GM18519 (cell line): ENCODE measurements around the gene SAMHD1.
"Not testable (repeated sequence)": the region's sequence is repeated elsewhere in the genome, so short reads cannot be mapped to it uniquely, and the experiment has no call there.

Experiments used
- ATAC-seq: cut with Tn5 transposase; IDR thresholded peaks from one replicate; pipeline ENCODE4 v1.9.1; 2021; ENCODE audit warnings: mild to moderate bottlenecking, moderate library complexity; ENCODE audit not compliant: unreplicated experiment, low FRiP score

SAMHD1 gene

GRCh38 chr20:36919715-36920333 lies 31.7 kb downstream of the SAMHD1 start:
- no peak for ATAC-seq

GRCh38 chr20:36917943-36918342 lies 33.6 kb downstream of the SAMHD1 start:
- ATAC-seq: no peak

GRCh38 chr20:36917240-36917639 lies 34.3 kb downstream of the SAMHD1 start:
- no peak for ATAC-seq

GRCh38 chr20:36916199-36916598 lies 35.3 kb downstream of the SAMHD1 start:
- no peak for ATAC-seq

DNA sequence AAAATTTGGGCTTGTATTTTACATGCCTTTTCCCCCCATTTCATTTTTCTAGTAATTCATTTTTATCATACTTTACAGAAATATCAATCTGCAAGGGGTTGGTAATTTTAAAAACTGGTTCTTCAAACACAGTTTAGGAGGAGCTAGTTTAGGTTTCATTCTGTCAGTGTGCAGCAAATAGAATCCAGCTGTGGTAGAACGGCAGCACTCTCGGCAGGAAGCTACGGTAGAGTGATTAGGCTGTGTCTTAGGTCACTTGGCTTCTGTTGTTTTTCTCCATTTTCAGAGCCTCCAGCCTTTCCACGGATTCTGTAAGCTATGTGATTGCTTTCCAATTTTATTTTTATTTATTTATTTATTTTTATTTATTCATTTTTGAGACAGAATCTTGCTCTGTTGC lies 42.9 kb downstream of the SAMHD1 start:
- ATAC-seq: no peak

- ATAC-seq: not testable (repeated sequence)
Measured at GRCh38 chr20:36906086-36906485, 45.4 kb downstream of the SAMHD1 start.

DNA sequence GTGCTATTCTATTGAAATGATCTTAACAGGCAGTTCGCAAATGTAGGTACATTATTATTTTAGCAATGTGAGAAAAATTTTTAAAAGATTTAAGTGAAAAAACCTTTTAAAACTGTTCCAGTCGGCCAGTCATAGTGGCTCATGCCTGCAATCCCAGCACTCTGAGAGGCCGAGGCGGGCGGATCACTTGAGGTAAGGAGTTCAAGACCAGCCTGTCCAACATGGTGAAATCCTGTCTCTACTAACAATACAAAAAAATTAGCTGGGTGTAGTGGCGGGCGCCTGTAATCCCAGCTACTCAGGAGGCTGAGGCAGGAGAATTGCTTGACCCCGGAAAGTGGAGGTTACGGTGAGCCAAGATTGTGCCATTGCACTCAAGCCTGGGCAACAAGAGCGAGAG lies 45.9 kb downstream of the SAMHD1 start:
- not testable (repeated sequence) for ATAC-seq

DNA sequence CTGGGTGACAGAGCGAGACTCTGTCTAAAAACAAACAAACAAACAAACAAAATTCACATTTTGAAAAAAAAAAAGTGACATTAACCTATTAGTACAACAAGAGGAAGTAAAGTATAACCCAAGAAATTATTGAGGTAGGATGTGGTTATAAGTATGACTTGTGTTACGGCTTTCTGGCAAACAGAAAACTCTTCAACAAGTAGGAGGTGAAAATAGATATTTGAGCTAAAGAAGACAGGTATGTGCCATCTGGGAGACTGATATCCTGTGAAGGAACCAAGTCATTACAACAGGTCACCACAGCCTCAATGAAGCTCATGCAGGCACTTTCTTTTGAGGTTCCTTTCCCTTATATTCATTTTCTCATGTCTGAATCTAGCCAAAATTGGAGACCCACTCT lies 46.8 kb downstream of the SAMHD1 start:
- ATAC-seq: no peak

- no peak for ATAC-seq
Measured at GRCh38 chr20:36895036-36895435, 56.5 kb downstream of the SAMHD1 start.

DNA sequence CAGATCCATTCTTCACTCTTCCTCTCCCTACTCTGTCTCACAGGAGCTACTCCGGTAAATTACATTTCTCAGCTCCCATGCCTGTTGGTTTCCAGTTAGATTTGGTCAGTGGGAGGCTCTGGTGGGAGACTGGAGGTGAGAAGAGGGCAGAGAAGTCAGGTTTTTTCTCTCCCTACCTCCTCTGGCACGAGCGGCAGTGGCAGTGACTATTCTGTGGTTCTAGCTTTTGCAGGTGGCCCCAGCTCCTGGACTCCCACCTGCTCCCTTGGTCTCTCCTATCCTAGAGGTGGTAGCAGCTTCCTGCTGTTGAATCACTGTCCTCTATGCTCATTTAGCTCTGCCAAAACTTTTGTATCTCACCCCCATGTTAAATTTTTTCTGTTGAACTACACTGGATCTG lies 57.7 kb downstream of the SAMHD1 start:
- no peak for ATAC-seq

GRCh38 chr20:36891211-36891610 lies 60.3 kb downstream of the SAMHD1 start:
- no peak for ATAC-seq

DNA sequence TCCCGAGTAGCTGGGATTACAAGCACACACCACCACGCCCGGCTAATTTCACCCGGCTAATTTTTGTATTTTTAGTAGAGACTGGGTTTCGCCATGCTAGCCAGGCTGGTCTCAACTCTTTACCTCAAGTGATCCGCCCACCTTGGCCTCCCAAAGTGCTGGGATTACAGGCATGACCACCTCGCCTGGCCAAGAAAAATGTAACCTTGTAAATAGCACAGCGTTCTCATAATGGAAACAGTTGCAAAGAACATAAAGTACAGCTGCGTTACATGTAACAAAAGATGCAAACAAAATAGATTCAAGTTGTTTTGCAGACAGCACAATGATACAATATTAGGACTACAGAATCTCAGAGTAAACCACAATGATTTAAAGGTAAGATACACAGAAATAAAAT lies 60.9 kb downstream of the SAMHD1 start:
- no peak for ATAC-seq

GRCh38 chr20:36888880-36889516 lies 62.5 kb downstream of the SAMHD1 start:
- no peak for ATAC-seq

- no peak for ATAC-seq
Measured at GRCh38 chr20:36887752-36888090, 63.8 kb downstream of the SAMHD1 start.

- ATAC-seq: no peak
Measured at GRCh38 chr20:36886859-36887751, 64.4 kb downstream of the SAMHD1 start.

GRCh38 chr20:36885356-36885755 lies 66.2 kb downstream of the SAMHD1 start:
- no peak for ATAC-seq

GRCh38 chr20:36883977-36884535 lies 67.5 kb downstream of the SAMHD1 start:
- no peak for ATAC-seq

DNA sequence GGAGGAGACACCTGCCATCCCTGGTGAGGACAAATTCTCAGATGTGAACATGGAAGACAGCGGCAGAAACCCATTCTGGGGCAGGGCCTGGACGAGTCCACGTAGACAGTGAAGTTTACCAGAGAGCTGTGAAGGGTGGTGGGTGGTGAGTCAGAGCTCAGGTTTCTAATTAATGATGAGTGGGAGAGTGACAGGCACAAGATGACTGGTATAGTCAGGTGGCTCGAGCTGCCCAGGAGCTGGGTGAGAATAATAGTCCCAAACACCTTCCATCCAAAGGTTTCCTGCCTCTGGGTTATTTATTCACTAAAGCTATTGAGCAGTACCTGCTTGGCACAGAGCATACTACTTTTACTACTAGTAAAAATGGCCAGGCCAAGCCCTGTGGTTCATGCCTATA lies 69.6 kb downstream of the SAMHD1 start:
- no peak for ATAC-seq

- no peak for ATAC-seq
Measured at GRCh38 chr20:36881331-36881730, 70.2 kb downstream of the SAMHD1 start.

DNA sequence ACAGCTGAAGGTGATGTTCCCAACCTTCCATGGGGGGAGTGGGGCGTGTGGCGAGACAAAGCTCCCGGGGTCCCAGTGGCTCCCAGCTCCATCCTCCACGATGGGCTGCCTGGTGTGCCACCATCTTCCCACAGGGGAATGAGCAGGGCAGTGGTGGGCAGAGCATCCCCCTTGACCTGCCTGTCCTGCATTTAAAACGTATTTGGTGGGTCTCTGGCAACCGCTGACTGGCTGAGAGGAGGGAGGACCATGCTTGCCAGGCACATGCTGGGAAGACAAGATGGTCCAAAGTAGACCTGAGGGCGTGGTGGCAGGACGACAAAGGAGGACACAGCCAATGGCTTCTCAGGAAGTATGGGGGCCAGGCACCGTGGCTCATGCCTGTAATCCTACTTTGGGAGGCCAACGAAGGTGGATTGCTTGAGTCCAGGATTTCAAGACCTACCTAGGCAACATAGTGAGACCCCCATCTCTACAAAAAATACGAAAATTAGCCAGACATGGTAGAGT lies 70.7 kb downstream of the SAMHD1 start:
- ATAC-seq: no peak

- ATAC-seq: no peak
Measured at GRCh38 chr20:36878941-36879340, 72.6 kb downstream of the SAMHD1 start.
